Progenitor cell of endocrine pancreas (in vitro differentiated cells): Measurements from ENCODE around the gene UROC1. TPM values are rescaled to one million over a fixed set of nuclear protein-coding genes. Genes with fewer than 3 reads are reported as not detected.
"Not testable (repeated sequence)": the region's sequence is repeated elsewhere in the genome, so short reads cannot be mapped to it uniquely, and the experiment has no call there.

Experiments
- DNase-seq: peaks from one replicate; pipeline ENCODE4 v3.0.0; 2021; ENCODE audit warnings: low spot score; ENCODE audit not compliant: unreplicated experiment
- H3K27ac Mint-ChIP-seq: 2 replicates; pipeline ENCODE4 v1.8.0; 2021; ENCODE audit warnings: mild to moderate bottlenecking, moderate library complexity, mixed read lengths
- H3K27me3 Mint-ChIP-seq: 2 replicates; pipeline ENCODE4 v1.8.0; 2021; ENCODE audit warnings: mixed read lengths
- H3K36me3 Mint-ChIP-seq: 2 replicates; pipeline ENCODE4 v1.8.0; 2022; ENCODE audit warnings: mixed read lengths; ENCODE audit not compliant: insufficient read depth
- H3K4me1 Mint-ChIP-seq: 2 replicates; pipeline ENCODE4 v1.8.0; 2021; ENCODE audit warnings: low read depth, mixed read lengths
- H3K4me3 Mint-ChIP-seq: 2 replicates; pipeline ENCODE4 v1.8.0; 2021; ENCODE audit warnings: low read depth, mild to moderate bottlenecking, moderate library complexity, mixed read lengths
- H3K9me3 Mint-ChIP-seq: 2 replicates; pipeline ENCODE4 v1.8.0; 2021; ENCODE audit warnings: low read depth, mixed read lengths
- CTCF ChIP-seq: fragments of 200-600 bp; sonication (generic); IDR thresholded peaks from one replicate; pipeline ENCODE4 v1.5.0; 2021; ENCODE audit warnings: antibody characterized with exemption, mild to moderate bottlenecking; ENCODE audit not compliant: unreplicated experiment
- total RNA-seq: library from RNA; stranded (reverse); gene quantifications from 2 replicates; pipeline ENCODE4 v1.2.1, GENCODE V29; 2021

UROC1 gene
- total RNA-seq, 1 donor from 2014 or later, result not detected

- Mint-ChIP-seq H3K4me1 (peaks cover 3% of the 10 kb centered on the region), H3K9me3 (no peaks in the 10 kb centered on the region), H3K27me3 (peaks cover 23% of the 10 kb centered on the region), H3K36me3 (peaks cover 1% of the 10 kb centered on the region), H3K4me3 (no peak overlapping the region), H3K27ac (no peak overlapping the region)
- TF ChIP-seq CTCF, result no peak
- DNase-seq, result no peak
Observed at GRCh38 chr3:126537730-126538281, 20.2 kb upstream of the UROC1 start.

DNA sequence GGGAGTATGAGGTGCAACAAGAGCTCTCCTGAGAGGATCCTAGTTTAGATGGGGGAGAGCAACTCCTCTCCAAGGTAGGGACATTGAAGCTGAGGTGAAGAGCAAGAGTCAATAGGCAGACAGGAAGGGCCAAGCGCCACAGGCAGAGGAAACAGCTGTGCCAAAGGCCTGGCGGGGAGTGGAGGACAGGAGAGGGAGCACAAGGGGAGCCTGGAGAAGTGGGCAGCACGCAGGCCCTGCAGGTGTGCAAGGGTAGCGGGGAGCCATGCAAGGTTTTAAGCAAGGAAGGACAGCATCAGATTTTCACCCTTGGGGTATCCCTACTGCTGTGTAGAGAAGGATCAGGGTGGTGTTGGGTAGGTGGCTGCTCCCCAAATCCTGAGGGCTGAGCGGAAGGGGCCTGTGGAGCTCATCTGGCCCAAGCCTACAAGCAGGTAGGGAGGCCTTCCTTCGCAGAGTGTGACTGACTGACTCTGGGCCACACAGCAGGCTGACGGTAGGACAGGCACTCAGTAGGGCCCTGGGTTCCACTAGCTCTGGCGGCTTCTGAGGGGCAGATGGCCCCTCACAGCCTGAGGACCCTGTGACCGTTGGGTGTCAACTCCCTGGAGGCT is 19.6 kb upstream of the UROC1 start:
- DNase-seq, result no peak
- Mint-ChIP-seq H3K4me3 (no peak overlapping the region), H3K27ac (no peak overlapping the region), H3K27me3 (peaks cover 29% of the 10 kb centered on the region), H3K4me1 (peaks cover 3% of the 10 kb centered on the region), H3K36me3 (peaks cover 1% of the 10 kb centered on the region), H3K9me3 (no peaks in the 10 kb centered on the region)
- no peak for TF ChIP-seq CTCF

GRCh38 chr3:126536126-126536525 is 18.6 kb upstream of the UROC1 start:
- Mint-ChIP-seq H3K4me1 (peaks cover 2% of the 10 kb centered on the region), H3K27ac (no peak overlapping the region), H3K27me3 (peaks cover 32% of the 10 kb centered on the region), H3K9me3 (no peaks in the 10 kb centered on the region), H3K36me3 (no peaks in the 10 kb centered on the region), H3K4me3 (no peak overlapping the region)
- no peak for DNase-seq
- TF ChIP-seq CTCF, result no peak

- no peak overlapping the region for H3K27ac Mint-ChIP-seq
- no peaks in the 10 kb centered on the region for H3K36me3 Mint-ChIP-seq
Observed at GRCh38 chr3:126535636-126536035, 18.1 kb upstream of the UROC1 start.

DNA sequence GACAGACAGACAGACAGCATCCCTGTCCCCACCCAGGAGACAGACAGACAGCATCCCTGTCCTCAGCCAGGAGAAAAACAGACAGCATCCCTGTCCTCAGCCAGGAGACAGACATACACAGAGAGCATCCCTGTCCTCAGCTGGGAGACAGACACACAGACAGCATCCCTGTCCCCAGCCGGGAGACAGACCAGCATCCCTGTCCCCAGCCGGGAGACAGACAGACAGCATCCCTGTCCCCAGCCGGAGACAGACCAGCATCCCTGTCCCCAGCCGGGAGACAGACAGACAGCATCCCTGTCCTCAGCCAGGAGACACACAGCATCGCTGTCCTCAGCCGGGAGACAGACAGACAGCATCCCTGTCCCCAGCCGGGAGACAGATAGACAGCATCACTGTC is 17.1 kb upstream of the UROC1 start:
- H3K9me3 Mint-ChIP-seq, H3K27ac Mint-ChIP-seq: not testable (repeated sequence)
- H3K27me3 Mint-ChIP-seq, result peaks cover 27% of the 10 kb centered on the region

More at GRCh38 chr3:126535636-126536035, 18.1 kb upstream of the UROC1 start:
- H3K9me3 Mint-ChIP-seq, result no peaks in the 10 kb centered on the region
- DNase-seq, result no peak
- H3K4me1 Mint-ChIP-seq, result no peaks in the 10 kb centered on the region
- peaks cover 32% of the 10 kb centered on the region for H3K27me3 Mint-ChIP-seq
- no peak for TF ChIP-seq CTCF
- H3K4me3 Mint-ChIP-seq, result no peak overlapping the region

GRCh38 chr3:126533506-126533905 is 15.9 kb upstream of the UROC1 start:
- H3K27me3 Mint-ChIP-seq, result peaks cover 29% of the 10 kb centered on the region
- H3K4me3 Mint-ChIP-seq, result no peak overlapping the region
- TF ChIP-seq CTCF, result no peak
- DNase-seq, result no peak
- H3K4me1 Mint-ChIP-seq, result peaks cover 5% of the 10 kb centered on the region
- no peaks in the 10 kb centered on the region for H3K36me3 Mint-ChIP-seq
- H3K9me3 Mint-ChIP-seq, result no peaks in the 10 kb centered on the region
- H3K27ac Mint-ChIP-seq, result no peak overlapping the region

More for the DNA sequence above, 17.1 kb upstream of the UROC1 start:
- H3K4me1 Mint-ChIP-seq, H3K4me3 Mint-ChIP-seq, DNase-seq, H3K36me3 Mint-ChIP-seq: not testable (repeated sequence)
